Breast epithelium (tissue), 4 donors: Measurements from ENCODE around the gene SLC16A9. TPM values are rescaled to one million over a fixed set of nuclear protein-coding genes. Genes with fewer than 3 reads are reported as not detected.

Experiments used
- DNase-seq, 2 donors: peaks; one replicate each; pipeline ENCODE4 v3.0.0-alpha.2; 2019; ENCODE audit warnings: low spot score in 2 of 2
- H3K27ac ChIP-seq, 2 donors: fragments of 200-600 bp; sonication (generic) in 1 of 2; one replicate each; pipeline ENCODE4 v1.5.1; 2016 to 2019; ENCODE audit warnings: mild to moderate bottlenecking in 1 of 2
- H3K27me3 ChIP-seq, 2 donors: fragments of 200-600 bp; sonication (generic) in 1 of 2; one replicate each; pipeline versions ENCODE4 v1.5.1 to v1.6.0; 2017 to 2019; ENCODE audit warnings: control low read depth in 1 of 2, mild to moderate bottlenecking in 1 of 2
- H3K36me3 ChIP-seq: fragments of 200-600 bp; one replicate; pipeline ENCODE4 v1.5.1; 2019
- H3K4me1 ChIP-seq, 2 donors: fragments of 200-600 bp; sonication (generic); one replicate each; pipeline ENCODE4 v1.5.1; 2016 to 2019; ENCODE audit warnings: control low read depth in 1 of 2
- H3K4me3 ChIP-seq, 3 donors: fragments of 200-600 bp; sonication (generic); 1 replicate in 2 of 3; 2 replicates in 1 of 3; pipeline ENCODE4 v1.5.1; 2016 to 2019; ENCODE audit warnings: mild to moderate bottlenecking in 3 of 3, moderate library complexity in 2 of 3
- H3K9me3 ChIP-seq, 2 donors: fragments of 200-600 bp; sonication (generic) in 1 of 2; one replicate each; pipeline ENCODE4 v1.5.1; 2016 to 2019; ENCODE audit warnings: control low read depth in 1 of 2
- CTCF ChIP-seq, 3 donors: fragments of 450-650 bp; IDR thresholded peaks; one replicate each; pipeline ENCODE4 v1.5.1; 2016 to 2017; ENCODE audit warnings: antibody characterized with exemption in 3 of 3, mild to moderate bottlenecking in 3 of 3, moderate library complexity in 3 of 3
- POLR2A ChIP-seq: fragments of 450-650 bp; IDR thresholded peaks from one replicate; pipeline ENCODE4 v1.6.1; 2016; ENCODE audit warnings: antibody characterized with exemption, mild to moderate bottlenecking, moderate library complexity
- POLR2AphosphoS5 ChIP-seq, 3 donors: sonication (generic); formaldehyde crosslinking; IDR thresholded peaks; one replicate each; pipeline ENCODE4 v1.6.1; 2017; ENCODE audit warnings: antibody characterized with exemption in 3 of 3
- intact Hi-C: fragments of 100-400 bp; cut with DNase I; formaldehyde crosslinking; loops from one replicate; pipeline ENCODE4 v1.15.1; 2023; ENCODE audit warnings: low total_unique reads
- total RNA-seq, 3 donors: library from RNA; depleted of rRNA; stranded (reverse); fragments of >200 nt; gene quantifications; one replicate each; pipeline ENCODE4 v1.1.0, GENCODE V29; 2016

Gene SLC16A9
- total RNA-seq, 3 donors from 2014 or later: 0.32 to 1.2 (median 0.33) TPM

GRCh38 chr10:59704630-59705029 is 5.0 kb downstream of the SLC16A9 start:
- intact Hi-C loops: no loop called here
- Histone ChIP-seq H3K36me3 (no peaks in the 10 kb centered on the region), H3K4me3 (no peak overlapping the region), H3K27ac (no peak overlapping the region), H3K27me3 (no peaks in the 10 kb centered on the region), H3K4me1 (no peaks in the 10 kb centered on the region), H3K9me3 (no peaks in the 10 kb centered on the region)
- TF ChIP-seq CTCF (IDR thresholded peaks at IDR 0.05) (no peak), POLR2A (no peak), POLR2AphosphoS5 (IDR thresholded peaks at IDR 0.05) (no peak)
- no peak for DNase-seq

- intact Hi-C loops: no loop called here
- TF ChIP-seq POLR2A: no peak
- no peak for TF ChIP-seq CTCF (IDR thresholded peaks at IDR 0.05)
- no peak for TF ChIP-seq POLR2AphosphoS5 (IDR thresholded peaks at IDR 0.05)
Measured at GRCh38 chr10:59702347-59702746, 7.3 kb downstream of the SLC16A9 start.

GRCh38 chr10:59700709-59701108 is 8.9 kb downstream of the SLC16A9 start:
- Histone ChIP-seq H3K4me1 (no peaks in the 10 kb centered on the region), H3K27me3 (no peaks in the 10 kb centered on the region), H3K27ac (no peak overlapping the region), H3K9me3 (no peaks in the 10 kb centered on the region), H3K4me3 (no peak overlapping the region), H3K36me3 (no peaks in the 10 kb centered on the region)
- TF ChIP-seq CTCF (IDR thresholded peaks at IDR 0.05) (no peak), POLR2A (no peak), POLR2AphosphoS5 (IDR thresholded peaks at IDR 0.05) (no peak)
- intact Hi-C loops: no loop called here
- DNase-seq: no peak

More at GRCh38 chr10:59702347-59702746, 7.3 kb downstream of the SLC16A9 start:
- no peak overlapping the region for H3K4me3 ChIP-seq
- no peak for DNase-seq
- H3K9me3 ChIP-seq: no peaks in the 10 kb centered on the region
- H3K4me1 ChIP-seq: no peaks in the 10 kb centered on the region
- no peak overlapping the region for H3K27ac ChIP-seq
- H3K36me3 ChIP-seq: no peaks in the 10 kb centered on the region
- H3K27me3 ChIP-seq: no peaks in the 10 kb centered on the region

GRCh38 chr10:59698326-59698725 is 11.3 kb downstream of the SLC16A9 start:
- intact Hi-C loops: no loop called here
- H3K27me3 ChIP-seq: no peaks in the 10 kb centered on the region
- H3K36me3 ChIP-seq: no peaks in the 10 kb centered on the region
- no peak for DNase-seq
- H3K9me3 ChIP-seq: no peaks in the 10 kb centered on the region
- no peak for TF ChIP-seq POLR2AphosphoS5 (IDR thresholded peaks at IDR 0.05)
- no peak for TF ChIP-seq CTCF (IDR thresholded peaks at IDR 0.05)
- H3K4me1 ChIP-seq: no peaks in the 10 kb centered on the region
- H3K4me3 ChIP-seq: no peak overlapping the region
- H3K27ac ChIP-seq: no peak overlapping the region

GRCh38 chr10:59695637-59696036 is 14.0 kb downstream of the SLC16A9 start:
- TF ChIP-seq POLR2AphosphoS5 (IDR thresholded peaks at IDR 0.05): no peak
- no peak for TF ChIP-seq POLR2A
- TF ChIP-seq CTCF (IDR thresholded peaks at IDR 0.05): no peak
- intact Hi-C loops: no loop called here
- H3K36me3 ChIP-seq: no peaks in the 10 kb centered on the region
- DNase-seq: no peak
- H3K27me3 ChIP-seq: no peaks in the 10 kb centered on the region
- no peak overlapping the region for H3K27ac ChIP-seq
- H3K4me3 ChIP-seq: no peak overlapping the region
- no peaks in the 10 kb centered on the region for H3K4me1 ChIP-seq
- H3K9me3 ChIP-seq: no peaks in the 10 kb centered on the region
